Myocyte (in vitro differentiated cells): ENCODE results near the gene PLXNA4. TPM values are rescaled to one million over a fixed set of nuclear protein-coding genes. Genes with fewer than 3 reads are reported as not detected.

Source experiments
- DNase-seq: peaks from one replicate; pipeline ENCODE4 v3.0.0-alpha.2; 2012; ENCODE audit warnings: low read depth
- total RNA-seq: library from RNA; depleted of rRNA; stranded (reverse); fragments of >200 nt; gene quantifications from 2 replicates; pipeline ENCODE4 v1.2.3, GENCODE V29; 2014

PLXNA4 gene
- total RNA-seq, 1 donor from 2014 or later, result 0.05 TPM

DNA sequence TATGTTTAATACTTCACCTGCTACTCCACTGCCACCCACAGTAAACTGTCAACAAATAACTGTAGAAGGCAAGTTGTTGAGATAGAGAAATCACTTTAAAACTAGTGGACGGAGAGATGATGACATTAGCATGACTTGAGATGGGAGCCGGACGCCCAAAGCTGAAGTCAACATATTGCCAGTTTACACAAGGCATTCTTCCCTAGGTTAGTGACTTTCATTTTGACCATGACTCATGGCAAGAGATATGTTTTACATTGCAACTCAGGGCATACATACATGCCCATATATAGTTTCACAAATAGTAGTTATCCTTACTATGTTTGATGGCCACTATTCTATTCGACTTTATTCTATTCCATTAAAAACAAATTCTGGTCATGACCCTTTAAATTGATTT, 296.6 kb downstream of the PLXNA4 start:
- DNase-seq, result no peak

DNA sequence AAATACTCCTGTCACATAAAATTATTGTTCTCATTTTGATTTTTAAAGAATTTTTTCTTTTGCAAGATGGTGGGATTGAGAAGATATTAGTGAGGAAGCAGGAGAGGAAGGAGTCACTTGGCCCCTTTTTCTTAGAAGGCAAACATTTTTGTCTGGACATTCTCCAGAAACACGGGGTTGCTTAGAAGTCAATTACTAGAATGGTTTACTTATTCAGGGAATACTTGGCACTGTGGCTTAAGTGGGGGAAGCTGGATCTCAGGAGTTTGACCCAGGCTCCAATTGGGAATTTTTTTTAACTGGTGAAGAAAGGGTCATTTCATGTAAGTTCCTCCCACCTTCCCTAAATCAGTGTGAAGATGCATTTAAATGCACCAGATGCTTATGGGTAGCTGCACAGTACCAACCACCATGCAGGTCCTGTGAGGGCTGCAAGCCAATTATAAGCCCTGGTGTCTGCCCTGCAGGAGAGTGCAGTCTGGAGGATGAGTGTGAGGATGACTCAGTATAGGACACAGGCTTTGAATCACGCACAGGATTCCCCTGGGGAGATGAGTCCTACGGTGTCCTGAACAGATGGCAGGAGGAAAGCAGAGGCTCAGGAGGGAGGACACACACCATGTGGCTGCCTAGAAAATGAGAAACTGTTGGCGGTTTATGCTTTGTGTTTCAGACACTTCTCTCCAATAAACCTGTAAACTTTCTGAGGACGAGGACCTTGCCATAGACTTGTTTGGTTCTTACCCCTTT, 299.1 kb downstream of the PLXNA4 start:
- DNase-seq, result no peak

DNA sequence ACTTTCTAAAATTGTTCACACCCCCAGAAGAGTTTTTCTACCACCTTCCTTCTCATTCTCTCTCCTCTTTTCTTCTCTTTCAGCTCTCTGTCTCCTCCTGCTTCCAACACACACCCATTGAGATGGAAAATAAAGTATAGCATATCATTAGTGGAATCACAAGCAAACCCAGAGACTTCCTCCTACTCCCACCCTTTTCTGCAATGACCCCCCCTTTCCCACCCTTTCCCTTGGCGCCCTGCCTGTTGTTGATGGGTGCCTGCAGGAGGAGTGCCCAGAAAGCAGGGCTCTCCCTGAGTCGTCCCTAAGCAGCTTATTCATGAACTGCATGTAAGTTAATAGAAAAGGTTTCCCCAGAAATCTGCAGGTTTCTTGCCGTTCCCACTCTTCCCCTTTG, 300.0 kb downstream of the PLXNA4 start:
- DNase-seq, result no peak

DNA sequence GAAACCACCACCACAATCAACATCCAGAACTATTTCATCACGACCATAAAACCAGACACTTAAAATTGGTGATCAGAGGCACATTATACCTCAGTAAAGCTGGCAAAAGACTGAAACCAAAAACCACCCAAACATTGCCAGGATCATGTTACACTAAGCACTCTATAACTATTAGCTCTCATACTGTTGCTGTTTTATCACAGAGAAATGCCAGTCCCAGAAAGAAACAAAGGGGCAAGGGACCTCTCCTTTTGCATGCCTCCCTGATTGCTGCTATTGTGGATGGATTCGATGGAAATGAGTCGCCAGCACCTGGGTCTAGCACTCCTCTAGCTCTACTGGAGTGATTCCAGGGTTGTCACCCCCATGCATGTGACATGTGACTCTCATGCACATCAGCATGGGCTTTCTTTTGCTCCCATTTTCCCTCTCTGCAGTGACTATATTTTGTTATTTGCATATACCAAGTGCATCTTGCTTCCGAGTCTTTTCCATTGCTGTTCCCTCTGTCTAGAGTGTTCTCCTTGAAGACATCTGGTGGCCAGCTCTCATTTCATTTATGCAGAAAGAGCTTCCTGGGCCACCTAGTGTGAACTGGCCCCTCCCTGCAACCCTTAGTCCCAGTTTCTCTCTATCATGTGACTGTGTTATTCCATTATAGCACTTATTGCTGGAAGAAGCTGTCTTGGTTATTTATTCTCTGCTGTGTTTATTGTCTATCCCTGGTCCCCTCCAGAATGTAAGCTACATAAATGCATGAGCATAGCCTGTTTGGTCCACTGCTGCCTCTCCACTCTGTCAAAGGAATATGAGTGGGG, 300.6 kb downstream of the PLXNA4 start:
- DNase-seq, result no peak

DNA sequence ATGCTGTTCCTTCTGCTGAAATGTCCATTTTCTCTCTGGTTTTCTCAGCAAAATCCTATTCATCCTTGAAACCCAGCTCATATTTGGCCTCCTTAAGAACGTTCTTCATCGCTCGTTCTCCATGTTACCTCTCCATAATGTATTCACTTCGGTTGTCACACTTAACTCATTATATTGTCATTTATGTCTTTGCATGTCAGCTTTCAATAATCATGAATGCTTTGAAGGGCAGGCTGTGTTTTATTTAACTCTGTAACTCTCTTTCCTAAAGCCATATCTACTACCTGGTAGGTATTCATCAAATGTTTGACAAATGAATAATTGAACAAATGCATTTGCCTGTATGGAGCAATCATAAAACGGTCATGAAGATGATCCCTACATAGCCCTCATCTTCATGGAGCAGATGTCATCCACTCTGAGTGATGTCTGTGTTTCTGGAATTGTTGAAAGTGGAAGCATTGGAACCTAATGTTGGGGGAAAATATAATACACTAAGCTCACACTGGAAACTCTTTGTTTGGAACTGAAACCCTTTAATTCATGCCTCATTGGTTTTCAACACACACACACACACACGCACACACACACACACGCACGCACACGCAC, 303.4 kb downstream of the PLXNA4 start:
- no peak for DNase-seq

DNA sequence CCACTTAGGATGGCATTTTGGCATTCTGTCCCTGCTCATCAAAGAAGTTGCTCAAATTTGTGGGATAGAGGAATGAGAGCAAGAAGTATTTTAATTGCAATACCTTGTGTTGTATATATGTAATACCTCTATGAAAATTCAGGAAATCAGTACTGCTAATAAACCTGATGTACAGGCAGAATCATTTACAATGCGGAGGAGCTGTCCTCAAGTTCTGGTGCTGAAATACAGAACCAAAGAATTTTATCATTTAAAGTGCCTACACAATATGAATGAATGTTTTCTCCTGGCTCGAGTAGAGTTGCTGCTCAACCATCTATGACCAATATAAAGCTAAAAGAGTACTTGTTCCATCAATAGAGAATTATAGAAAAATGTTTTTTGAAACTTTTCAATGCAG, 305.8 kb downstream of the PLXNA4 start:
- peak; percentile 13 for DNase-seq

DNA sequence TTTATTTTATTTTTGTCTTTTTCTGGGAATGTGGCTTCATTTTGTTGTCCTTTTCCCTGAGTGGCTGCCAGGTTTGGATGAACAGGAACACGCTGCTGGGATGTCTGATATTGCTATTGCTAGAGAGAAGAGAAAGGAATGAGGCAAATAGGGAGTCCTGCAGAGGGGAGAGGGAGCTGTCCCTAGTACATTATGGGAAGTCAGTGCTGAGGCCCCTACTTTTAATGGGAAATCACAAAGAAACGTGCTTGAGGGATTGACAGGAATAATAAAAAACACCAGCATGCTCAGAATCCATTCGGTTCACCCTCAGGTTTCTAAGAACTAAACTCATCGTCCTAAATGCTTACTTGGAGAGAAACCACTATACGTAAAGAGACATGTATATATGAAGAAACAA, 306.6 kb downstream of the PLXNA4 start:
- DNase-seq, result no peak

DNA sequence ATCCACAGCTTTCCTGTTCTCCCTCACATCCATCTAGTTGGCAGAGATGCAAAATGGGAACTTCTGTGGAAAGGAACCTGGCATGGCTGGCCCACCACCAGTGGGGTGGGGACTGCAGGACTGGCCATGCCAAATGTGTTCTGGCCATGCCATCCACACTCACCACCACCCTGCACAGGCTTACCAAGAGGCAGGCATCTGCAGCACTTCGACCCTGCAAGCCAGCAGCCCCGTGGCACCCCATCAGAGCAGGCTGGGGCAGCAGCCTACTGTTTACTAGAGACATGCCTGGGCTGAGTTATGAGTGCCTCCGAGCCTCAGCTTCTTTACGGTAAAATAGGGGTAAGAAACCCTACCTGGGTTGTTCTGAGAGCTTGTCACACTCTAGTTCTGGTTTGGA, 313.1 kb downstream of the PLXNA4 start:
- DNase-seq, result no peak

DNA sequence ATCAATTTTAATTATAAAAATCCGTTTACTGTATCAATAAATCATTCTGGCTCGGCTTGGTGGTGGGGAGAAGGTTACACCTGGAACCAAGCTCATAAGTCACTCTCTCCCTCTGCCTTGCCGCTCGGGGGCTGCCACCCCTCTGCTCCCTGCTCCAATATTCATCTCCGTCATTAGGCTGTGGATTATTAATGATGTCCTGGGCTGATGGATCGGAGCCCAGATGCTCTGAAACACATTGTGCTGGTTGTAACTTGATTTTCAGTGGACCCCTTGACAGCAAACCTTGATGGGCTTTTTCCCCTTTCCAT, 314.2 kb downstream of the PLXNA4 start:
- no peak for DNase-seq

DNA sequence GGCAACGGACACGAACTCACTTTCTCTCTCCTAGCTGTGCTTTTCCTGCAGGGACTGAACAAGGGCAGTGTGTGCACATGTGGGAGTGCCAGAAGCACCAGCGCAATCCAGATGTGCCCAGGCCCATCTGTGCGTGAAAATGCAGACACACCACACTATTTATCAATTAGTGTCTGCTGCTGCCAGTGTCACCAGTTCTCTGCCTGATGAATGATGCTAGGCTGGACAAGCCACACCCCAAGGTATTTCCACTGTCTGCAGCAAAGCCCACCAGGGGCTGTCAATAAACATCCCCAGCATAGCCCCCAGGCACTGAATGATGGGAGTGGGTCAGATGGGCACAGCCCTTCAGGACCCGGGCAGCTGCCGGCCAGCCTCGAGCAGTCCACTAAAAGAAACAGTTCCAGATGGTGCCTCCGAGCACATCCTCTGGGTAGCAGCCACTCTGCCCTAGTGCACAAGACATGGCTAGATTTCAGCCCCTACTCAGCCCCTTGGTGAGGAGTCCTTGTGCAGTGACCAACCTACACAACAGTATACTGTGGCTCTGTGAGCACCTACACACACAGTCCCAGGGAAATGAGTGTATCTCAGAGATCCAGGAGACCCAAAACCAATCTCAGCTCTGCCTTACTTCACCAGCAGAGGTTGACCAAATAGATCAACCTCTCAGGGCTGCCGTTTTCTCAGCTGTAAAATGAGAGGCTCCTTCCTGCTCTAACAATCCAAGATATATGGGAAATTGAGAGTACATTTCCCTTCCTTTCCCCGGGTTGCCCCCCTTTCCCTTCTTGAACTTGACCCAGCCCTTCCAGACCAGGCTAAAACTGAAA, 314.7 kb downstream of the PLXNA4 start:
- no peak for DNase-seq

DNA sequence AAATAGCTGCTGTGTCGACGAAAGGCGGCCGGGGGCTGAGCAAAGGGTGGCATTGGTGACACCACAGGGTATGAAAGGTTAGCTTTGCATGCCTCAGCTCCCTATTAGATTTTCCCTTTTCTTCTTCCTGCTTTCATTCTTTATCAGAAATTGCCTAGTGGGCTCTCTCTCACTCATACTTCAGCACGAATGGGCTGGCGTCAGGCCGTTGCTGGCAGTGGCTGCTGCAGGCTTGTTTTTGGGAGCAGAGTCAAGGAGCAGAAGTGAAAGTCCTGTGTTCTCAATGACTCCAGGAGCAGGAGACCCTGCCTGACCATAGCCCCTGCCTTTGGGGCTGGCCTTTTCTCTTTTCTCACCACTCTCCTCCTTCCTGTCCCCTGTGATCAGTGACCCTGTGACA, 318.0 kb downstream of the PLXNA4 start:
- DNase-seq, result no peak

DNA sequence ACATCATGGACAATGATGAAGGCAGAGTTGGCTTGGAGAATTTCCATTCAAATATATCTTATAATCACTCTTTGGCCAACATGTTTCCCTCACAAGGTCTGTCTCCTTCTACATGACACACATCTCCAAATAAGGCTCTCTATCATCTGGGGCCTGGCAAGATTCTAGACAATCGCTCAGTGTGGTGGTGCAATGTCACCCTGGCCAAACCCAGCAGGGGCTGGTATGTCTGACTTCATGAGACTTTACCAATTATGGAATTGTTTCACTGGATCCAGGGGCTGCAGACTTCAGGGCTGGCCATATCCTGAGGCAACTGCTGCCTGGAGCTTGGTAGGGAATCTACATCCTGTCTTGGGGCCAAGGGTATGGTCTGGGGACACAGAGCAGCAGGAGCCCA, 319.0 kb downstream of the PLXNA4 start:
- DNase-seq, result no peak

DNA sequence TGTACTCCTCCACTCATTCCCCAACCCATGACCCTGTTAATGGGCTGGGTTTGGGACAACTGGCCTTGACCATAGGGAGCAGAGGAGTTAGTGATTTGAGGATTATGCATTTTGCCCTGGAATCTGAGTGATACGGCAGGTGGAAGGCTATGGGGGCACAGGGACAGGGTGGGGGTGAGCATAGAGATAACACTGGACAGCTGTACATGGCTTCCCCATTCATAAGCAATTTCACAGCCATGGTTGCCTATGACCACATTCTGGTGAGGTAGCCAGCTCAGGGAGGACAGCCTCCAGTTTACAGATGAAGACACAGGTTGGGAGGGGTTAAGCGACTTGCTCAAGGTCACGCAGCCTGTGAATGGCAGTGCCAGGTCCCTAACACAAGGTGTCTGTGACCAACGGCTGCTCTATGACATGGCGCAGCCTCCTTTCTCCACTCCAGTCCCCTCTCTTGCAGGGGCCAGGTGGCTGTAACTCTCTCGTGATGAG, 319.5 kb downstream of the PLXNA4 start:
- no peak for DNase-seq

DNA sequence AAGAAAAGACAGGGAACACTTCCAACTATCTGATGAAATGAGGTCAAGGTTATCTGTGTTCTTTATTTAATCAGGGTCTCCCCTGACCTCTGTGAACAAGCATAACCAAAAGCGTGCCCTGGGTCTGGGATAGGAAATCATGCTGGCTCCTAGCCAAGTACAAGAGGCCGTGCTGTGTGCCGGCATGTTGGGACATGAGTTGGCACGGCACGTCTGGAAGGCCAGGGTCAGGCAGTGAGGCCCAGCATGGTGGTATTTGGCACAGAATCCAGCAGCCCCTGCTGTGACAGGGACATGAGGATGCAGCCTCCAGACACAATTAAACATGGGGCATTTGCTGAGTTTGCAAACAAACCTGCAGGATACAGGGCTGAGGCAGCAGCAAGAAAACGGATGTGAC, 320.4 kb downstream of the PLXNA4 start:
- no peak for DNase-seq

DNA sequence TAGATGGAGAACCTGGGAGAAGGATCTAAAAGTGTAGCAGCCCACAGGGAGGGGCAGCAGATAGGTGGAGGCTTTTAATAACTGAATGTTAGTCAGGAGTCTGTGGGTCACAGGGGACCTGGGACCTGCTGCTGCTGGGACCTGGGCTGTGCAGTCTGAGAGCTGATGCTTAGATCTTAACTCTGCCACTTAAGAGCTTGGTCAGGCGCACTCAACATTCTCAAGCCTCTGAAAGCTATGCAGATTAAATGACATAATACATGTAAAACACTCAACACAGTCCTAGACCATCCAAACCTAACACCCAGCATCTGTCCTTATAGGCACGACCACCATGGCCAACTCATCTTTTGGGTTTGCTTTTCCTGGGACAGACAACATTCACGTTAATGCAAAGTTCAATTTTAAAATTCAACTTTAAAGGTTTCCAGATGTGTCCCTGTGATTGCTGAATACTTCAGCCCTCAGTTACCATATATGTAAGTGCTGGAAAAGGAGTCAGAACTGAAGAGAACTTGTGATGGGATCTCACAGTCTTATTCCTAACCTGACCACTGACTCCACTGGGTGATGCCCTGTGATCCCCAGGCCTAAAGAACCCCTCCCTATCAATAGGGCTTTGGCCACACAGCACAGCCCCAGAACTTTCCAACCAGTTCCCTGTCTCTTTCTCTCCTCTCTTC, 321.0 kb downstream of the PLXNA4 start:
- DNase-seq, result no peak

DNA sequence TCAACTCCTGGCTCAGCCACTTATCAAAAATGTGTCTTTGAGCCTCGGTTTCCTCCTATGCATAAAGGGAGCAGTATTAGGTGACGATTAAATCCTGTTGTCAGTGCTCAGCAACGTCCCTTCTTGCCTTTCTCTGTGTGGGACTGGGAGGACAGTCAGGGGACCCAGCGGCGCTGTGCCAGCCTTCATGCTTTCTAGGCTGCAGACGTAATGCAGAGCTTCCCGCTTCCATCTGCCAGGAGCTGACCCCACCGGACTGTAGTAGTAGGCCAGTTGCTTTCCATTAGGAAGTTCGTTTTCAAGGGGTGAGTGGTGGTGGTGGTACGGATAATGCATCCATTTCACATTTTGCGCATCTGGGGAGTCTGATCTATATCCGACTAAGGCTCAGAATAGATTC, 321.8 kb downstream of the PLXNA4 start:
- DNase-seq, result no peak

DNA sequence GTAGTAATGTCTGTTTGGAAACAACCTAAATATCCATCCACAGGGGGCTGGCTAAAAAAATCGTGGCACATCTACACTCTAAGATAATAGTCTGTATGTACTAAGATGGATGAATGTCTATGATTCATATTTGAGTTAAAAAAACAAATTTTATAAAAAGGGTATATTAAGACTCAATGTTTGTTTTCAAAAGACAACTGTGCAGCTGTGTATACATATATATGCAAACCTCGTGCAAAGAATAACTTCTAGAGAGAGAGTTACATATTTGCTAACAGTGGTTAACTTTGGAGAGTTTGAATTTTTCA, 323.5 kb downstream of the PLXNA4 start:
- DNase-seq, result no peak

DNA sequence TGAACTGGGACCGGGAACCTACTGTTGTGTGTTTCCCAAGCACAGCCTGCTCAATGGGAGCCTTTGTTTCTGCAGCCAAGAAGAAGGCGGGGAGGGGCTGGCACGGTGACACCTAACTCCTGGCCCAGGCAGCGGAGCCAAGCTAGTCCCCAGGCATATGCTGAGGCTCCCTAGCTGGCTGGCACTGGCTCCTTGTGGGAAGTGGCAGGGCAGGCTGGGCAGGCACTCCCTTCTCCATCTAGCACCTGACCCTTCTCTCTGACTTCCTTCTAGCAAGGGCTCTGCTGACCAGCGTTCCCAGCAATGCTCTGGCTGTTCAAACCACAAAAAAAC, 325.0 kb downstream of the PLXNA4 start:
- DNase-seq, result no peak

DNA sequence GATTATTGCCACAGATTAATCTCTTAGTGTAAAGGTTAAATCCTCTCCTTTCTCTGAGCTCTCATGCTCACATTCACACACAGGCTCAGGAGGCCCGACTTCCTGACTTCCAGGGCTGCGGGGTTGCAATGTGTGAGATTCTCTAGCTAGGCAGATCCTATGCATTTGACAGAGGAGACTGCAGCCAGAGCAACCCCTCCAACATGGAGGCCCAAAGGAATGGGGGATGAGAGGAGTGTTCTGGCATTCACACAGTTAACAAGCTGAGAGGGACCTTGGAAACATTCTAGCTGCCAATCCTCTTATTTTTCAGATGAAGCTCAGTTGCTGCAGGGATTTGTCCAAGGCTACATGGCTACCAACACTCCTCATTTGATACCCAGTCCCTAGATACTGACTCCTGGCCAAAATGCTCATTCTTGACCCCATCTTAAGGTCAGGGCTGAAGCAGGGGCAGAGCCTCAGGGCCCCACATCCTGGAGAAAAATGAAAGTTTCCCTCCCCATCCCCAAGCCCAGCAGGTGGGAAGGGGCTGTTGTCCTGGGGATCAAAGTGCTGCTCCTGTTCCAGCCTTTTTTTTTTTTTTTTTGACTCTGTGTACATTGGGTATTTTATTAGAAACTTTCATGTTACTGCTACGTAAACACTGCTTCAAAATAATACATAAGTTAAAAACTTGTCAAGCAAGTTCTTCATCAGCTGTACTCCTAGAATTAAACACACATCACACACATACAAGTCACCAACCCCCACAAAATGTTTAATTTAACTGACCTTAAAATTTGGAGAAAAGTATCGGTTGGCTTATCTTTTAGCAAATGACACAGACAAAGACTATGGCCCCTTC, 325.6 kb downstream of the PLXNA4 start:
- DNase-seq, result no peak

DNA sequence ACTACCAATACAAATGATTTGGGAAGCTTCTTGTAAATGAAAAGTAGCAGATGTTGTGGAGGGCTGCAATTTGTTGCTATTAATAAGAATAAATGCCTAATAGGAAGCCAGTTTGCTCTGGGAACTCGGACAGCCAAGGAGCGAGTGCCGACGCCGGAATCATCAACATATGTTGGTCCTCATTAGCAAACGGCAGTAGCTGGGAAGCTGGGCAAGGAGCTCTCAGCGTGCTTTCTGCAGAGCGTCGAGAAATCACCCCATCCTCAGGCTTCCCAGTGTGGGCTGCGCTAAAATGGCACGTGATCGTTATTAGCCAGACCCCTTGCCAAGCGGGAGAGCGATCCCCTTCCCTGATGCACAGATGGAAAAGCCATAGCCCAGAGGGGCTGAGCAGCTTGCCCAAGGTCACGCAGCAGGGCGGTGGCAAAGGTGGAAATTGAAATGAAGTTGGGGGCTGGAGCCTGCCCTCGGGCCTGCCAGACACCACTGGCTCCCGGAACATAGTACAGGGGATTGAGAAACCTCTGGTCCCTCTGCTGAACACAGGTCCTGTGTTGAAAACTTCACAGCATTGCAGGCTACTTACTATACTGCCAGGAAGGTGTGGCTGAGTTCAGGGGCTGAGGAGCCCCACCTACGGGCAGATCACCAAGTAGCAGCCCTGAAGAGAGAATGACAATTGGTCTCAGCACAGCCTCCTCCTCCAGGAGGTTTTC, 326.9 kb downstream of the PLXNA4 start:
- no peak for DNase-seq
